Ramos (cell line): Measurements from ENCODE around the gene IRF3.
"Not testable (repeated sequence)": the region's sequence is repeated elsewhere in the genome, so short reads cannot be mapped to it uniquely, and the experiment has no call there.

Source experiments
- in situ Hi-C: fragments of 300-500 bp; cut with MboI; formaldehyde crosslinking; loops from one replicate; pipeline ENCODE4 v1.14.3; 2022; ENCODE audit warnings: low sequenced_read_pairs; ENCODE audit not compliant: unreplicated experiment

The IRF3 gene

GRCh38 chr19:49651820-49652550, 13.7 kb downstream of the IRF3 start:
- in situ Hi-C loops, result no loop called here

- in situ Hi-C loops, result no loop called here
These were observed 14.4 kb downstream of the IRF3 start for GRCh38 chr19:49651029-49651819.

GRCh38 chr19:49646586-49646985, 19.1 kb downstream of the IRF3 start:
- in situ Hi-C loops, result no loop called here

- in situ Hi-C loops, result no loop called here
These were observed 19.7 kb downstream of the IRF3 start for GRCh38 chr19:49645995-49646394.

- in situ Hi-C loops, result no loop called here
These were observed 20.1 kb downstream of the IRF3 start for GRCh38 chr19:49645592-49645991.

- in situ Hi-C loops, result no loop called here
These were observed 22.2 kb downstream of the IRF3 start for GRCh38 chr19:49643466-49643865.

GRCh38 chr19:49642492-49643035, 23.1 kb downstream of the IRF3 start:
- in situ Hi-C loops, result no loop called here

GRCh38 chr19:49641688-49642491, 23.8 kb downstream of the IRF3 start, which contains the start of gene SCAF1:
TSS of gene SCAF1 (plus strand) at chr19:49642209. CDS start at chr19:49645027, 2,818 bp downstream.
- in situ Hi-C loops, result no loop called here

GRCh38 chr19:49640113-49640898, 25.4 kb downstream of the IRF3 start, which contains the start of gene RRAS:
TSS of gene RRAS (minus strand) at chr19:49640143. CDS start at chr19:49640098, 45 bp downstream.
- in situ Hi-C loops, result no loop called here

GRCh38 chr19:49639401-49640112, 26.1 kb downstream of the IRF3 start:
- in situ Hi-C loops, result no loop called here

- in situ Hi-C loops, result no loop called here
These were observed 27.6 kb downstream of the IRF3 start for GRCh38 chr19:49637821-49638738.

GRCh38 chr19:49636233-49636932, 29.3 kb downstream of the IRF3 start:
- in situ Hi-C loops, result no loop called here

- in situ Hi-C loops, result no loop called here
These were observed 30.0 kb downstream of the IRF3 start for GRCh38 chr19:49635530-49636232.

GRCh38 chr19:49633273-49633672, 32.4 kb downstream of the IRF3 start:
- in situ Hi-C loops, result not testable (repeated sequence)

- in situ Hi-C loops, result no loop called here
These were observed 33.1 kb downstream of the IRF3 start for GRCh38 chr19:49632576-49632975.

GRCh38 chr19:49631610-49632192, 34.0 kb downstream of the IRF3 start:
- in situ Hi-C loops, result no loop called here
